Osteoblast (primary cell): ENCODE measurements around the gene SBK3. TPM values are rescaled to one million over a fixed set of nuclear protein-coding genes. Genes with fewer than 3 reads are reported as not detected.

Source experiments
- DNase-seq: peaks from one replicate; pipeline ENCODE4 v3.0.0; 2011; ENCODE audit warnings: low spot score, mixed read lengths; ENCODE audit not compliant: insufficient read length; ENCODE audit errors: missing footprints
- H2AFZ ChIP-seq: 2 replicates; pipeline ENCODE4 v1.6.0; 2011; ENCODE audit warnings: mild to moderate bottlenecking, low read length
- H3K27ac ChIP-seq: 2 replicates; pipeline ENCODE4 v1.5.1; 2011; ENCODE audit warnings: mild to moderate bottlenecking, low read depth, low read length, moderate library complexity
- H3K27me3 ChIP-seq: 2 replicates; pipeline ENCODE4 v1.6.0; 2012; ENCODE audit warnings: mild to moderate bottlenecking, control low read depth, inconsistent platforms, low read length, moderate library complexity; ENCODE audit not compliant: insufficient read depth
- H3K36me3 ChIP-seq: 2 replicates; pipeline ENCODE4 v1.5.1; 2011; ENCODE audit warnings: mild to moderate bottlenecking, low read length, control low read depth, moderate library complexity; ENCODE audit not compliant: insufficient read depth
- H3K4me1 ChIP-seq: 2 replicates; pipeline ENCODE4 v1.5.1; 2011; ENCODE audit warnings: mild to moderate bottlenecking, low read length, control low read depth, moderate library complexity; ENCODE audit not compliant: insufficient read depth
- H3K4me2 ChIP-seq: 2 replicates; pipeline ENCODE4 v1.6.0; 2011; ENCODE audit warnings: mild to moderate bottlenecking, low read length; ENCODE audit not compliant: insufficient read depth
- H3K4me3 ChIP-seq: fragments of 200-600 bp; sonication (generic); 3 replicates; pipeline ENCODE4 v1.5.1; 2012; ENCODE audit warnings: mild to moderate bottlenecking, low read length, inconsistent platforms; ENCODE audit not compliant: insufficient read depth
- H3K79me2 ChIP-seq: 2 replicates; pipeline ENCODE4 v1.6.0; 2012; ENCODE audit warnings: mild to moderate bottlenecking, low read length, control low read depth, inconsistent platforms; ENCODE audit not compliant: insufficient read depth
- H3K9me3 ChIP-seq: 2 replicates; pipeline ENCODE4 v1.5.1; 2011; ENCODE audit warnings: low read depth, low read length, control low read depth
- H4K20me1 ChIP-seq: 2 replicates; pipeline ENCODE4 v1.6.0; 2012; ENCODE audit warnings: mild to moderate bottlenecking, low read length, control low read depth; ENCODE audit not compliant: insufficient read depth
- CTCF ChIP-seq: IDR thresholded peaks from 2 replicates; pipeline ENCODE4 v1.5.1; 2011; ENCODE audit warnings: mild to moderate bottlenecking, low read depth, low read length, moderate library complexity; ENCODE audit errors: extremely low read depth
- total RNA-seq: library from RNA; depleted of rRNA; stranded (reverse); fragments of >200 nt; gene quantifications from 2 replicates; pipeline ENCODE4 v1.2.3, GENCODE V29; 2012

Gene SBK3
- total RNA-seq, 1 donor = not detected

DNA sequence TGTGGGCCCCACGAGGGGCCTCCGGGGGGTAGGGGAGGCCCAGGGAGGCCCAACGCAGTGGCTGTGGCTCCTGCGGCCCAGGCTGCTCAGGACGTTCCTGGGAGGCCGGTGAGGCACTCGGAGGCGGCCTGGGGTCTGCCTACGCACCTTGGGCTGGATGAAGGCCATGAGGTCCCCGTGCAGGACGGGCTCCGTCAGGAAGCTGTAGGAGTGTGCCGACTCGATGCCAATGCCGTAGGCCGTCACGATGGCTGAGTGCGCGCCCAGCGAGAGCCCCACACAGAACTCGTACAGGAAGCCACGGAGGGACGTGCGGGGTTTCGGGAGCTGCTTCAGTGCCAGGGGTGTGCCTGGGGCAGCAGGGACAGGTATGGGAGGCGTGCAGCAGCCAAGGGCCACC is 14.3 kb downstream of the SBK3 start:
- no peak for TF ChIP-seq CTCF
- H3K4me3 ChIP-seq = no peak overlapping the region
- H3K79me2 ChIP-seq = no peaks in the 10 kb centered on the region

DNA sequence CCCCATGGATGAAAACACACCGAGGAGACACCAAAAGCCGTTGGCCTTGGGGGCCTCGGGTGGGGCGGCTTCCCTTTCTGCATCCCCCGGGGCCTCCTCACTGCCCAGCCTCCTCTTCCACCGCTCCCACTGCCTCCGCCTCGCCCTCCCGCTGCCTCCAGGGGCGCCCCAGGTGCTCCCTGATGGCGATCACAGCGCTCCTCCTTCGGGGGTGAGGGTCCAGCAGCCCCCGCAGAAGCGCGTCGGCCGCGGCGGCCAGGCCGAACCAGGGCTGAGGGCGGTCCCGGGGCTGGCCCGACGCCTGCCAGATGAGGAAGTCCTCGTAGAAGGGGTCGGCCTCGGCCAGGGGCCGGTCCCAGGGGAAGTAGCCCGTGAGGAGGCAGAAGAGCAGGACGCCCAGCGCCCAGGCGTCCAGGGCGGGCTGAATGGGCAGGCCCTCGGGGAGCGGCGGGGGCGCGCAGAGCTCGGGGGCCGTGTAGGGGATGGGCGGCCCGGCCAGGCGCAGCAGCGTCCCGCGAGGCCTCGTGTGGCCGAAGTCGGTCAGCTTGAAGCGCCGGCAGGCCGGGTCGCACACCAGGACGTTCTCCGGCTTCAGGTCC is 15.6 kb downstream of the SBK3 start:
- Histone ChIP-seq H4K20me1 (no peaks in the 10 kb centered on the region), H3K36me3 (no peaks in the 10 kb centered on the region), H3K4me3 (no peak overlapping the region), H3K27me3 (no peaks in the 10 kb centered on the region), H3K9me3 (no peaks in the 10 kb centered on the region), H3K4me2 (no peak overlapping the region), H3K79me2 (no peaks in the 10 kb centered on the region), H3K4me1 (peaks cover 3% of the 10 kb centered on the region), H2AFZ (no peak overlapping the region), H3K27ac (no peak overlapping the region)
- no peak for TF ChIP-seq CTCF
- peak; percentile 69 for DNase-seq

More for the DNA sequence above, 14.3 kb downstream of the SBK3 start:
- H3K36me3 ChIP-seq = no peaks in the 10 kb centered on the region
- no peaks in the 10 kb centered on the region for H3K9me3 ChIP-seq
- H2AFZ ChIP-seq = no peak overlapping the region
- H3K4me1 ChIP-seq = peaks cover 3% of the 10 kb centered on the region
- DNase-seq = peak; percentile 68
- no peak overlapping the region for H3K4me2 ChIP-seq
- H3K27ac ChIP-seq = no peak overlapping the region
- H3K27me3 ChIP-seq = no peaks in the 10 kb centered on the region
- H4K20me1 ChIP-seq = no peaks in the 10 kb centered on the region

- no peak overlapping the region for H3K4me3 ChIP-seq
- peak; percentile 12 for TF ChIP-seq CTCF
- peaks cover 3% of the 10 kb centered on the region for H3K4me1 ChIP-seq
- H2AFZ ChIP-seq = peak overlapping the region; percentile 2
- H3K27ac ChIP-seq = no peak overlapping the region
- H3K36me3 ChIP-seq = no peaks in the 10 kb centered on the region
- peak overlapping the region; percentile 11 for H3K4me2 ChIP-seq
- no peaks in the 10 kb centered on the region for H3K79me2 ChIP-seq
- peak; percentile 81 for DNase-seq
- H3K27me3 ChIP-seq = no peaks in the 10 kb centered on the region
- no peaks in the 10 kb centered on the region for H3K9me3 ChIP-seq
- no peaks in the 10 kb centered on the region for H4K20me1 ChIP-seq
These were observed 17.1 kb downstream of the SBK3 start for GRCh38 chr19:55528030-55528803.

DNA sequence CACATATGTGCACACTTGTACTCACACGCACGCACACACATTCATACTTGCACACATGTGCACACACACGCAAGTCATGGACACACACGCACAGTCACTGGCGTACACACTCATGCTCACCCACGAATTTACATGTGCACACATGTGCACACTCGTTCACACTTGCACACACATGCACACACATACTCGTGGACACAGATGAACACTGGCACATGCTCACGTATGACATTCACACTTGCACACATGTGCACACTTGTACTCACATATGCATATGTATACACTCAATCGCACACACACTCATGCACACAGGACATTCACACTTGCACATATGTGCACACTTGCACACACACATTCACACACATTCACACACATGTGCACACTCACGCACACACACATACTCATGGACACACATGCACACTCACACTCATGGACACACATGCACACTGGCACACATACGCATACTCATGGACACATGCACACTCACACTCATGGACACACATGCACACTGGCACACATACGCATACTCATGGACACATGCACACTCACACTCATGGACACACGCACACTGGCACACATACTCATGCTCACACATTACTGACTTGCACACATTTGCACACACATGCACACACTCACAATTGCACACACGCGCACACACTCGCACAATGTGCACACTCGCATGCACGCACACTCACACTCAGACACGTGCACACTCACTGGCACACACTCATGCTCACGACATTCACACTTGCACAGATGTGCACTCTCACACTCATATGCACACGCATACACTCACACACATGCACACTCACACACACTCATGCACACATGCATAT is 17.9 kb downstream of the SBK3 start:
- Histone ChIP-seq H3K4me2 (no peak overlapping the region), H3K79me2 (no peaks in the 10 kb centered on the region), H3K27ac (no peak overlapping the region), H2AFZ (no peak overlapping the region), H3K36me3 (no peaks in the 10 kb centered on the region), H4K20me1 (no peaks in the 10 kb centered on the region), H3K27me3 (no peaks in the 10 kb centered on the region), H3K4me3 (no peak overlapping the region), H3K9me3 (no peaks in the 10 kb centered on the region), H3K4me1 (peaks cover 3% of the 10 kb centered on the region)
- TF ChIP-seq CTCF = no peak
- DNase-seq = peak; percentile 31
